ENCODE measurements around the gene UGT1A7.
"Not testable (repeated sequence)": the region's sequence is repeated elsewhere in the genome, so short reads cannot be mapped to it uniquely, and the experiment has no call there.

The UGT1A7 gene

GRCh38 chr2:233681521-233682099 lies at the start of gene UGT1A7:
UGT1A7 (plus strand) TSS chr2:233681901; CDS start chr2:233681938, 37 bp downstream.
- DNase-seq (ENCODE audit: low read depth in 2 of 2), result no peak

GRCh38 chr2:233636306-233636705 lies 45.4 kb upstream of the UGT1A7 start, which contains the start of gene UGT1A10:
UGT1A10 (plus strand) TSS chr2:233636448; CDS start chr2:233636523, 75 bp downstream.
- not testable (repeated sequence) for DNase-seq (ENCODE audit: low read depth in 2 of 2)

GRCh38 chr2:233638836-233639235 lies 42.9 kb upstream of the UGT1A7 start:
- DNase-seq (ENCODE audit: low read depth in 2 of 2), result no peak

- DNase-seq (ENCODE audit: low read depth in 2 of 2), result no peak
Observed at GRCh38 chr2:233639860-233640259, 41.8 kb upstream of the UGT1A7 start.

GRCh38 chr2:233643128-233643527 lies 38.6 kb upstream of the UGT1A7 start:
- no peak for DNase-seq (ENCODE audit: low read depth in 2 of 2)

GRCh38 chr2:233646033-233646432 lies 35.7 kb upstream of the UGT1A7 start:
- not testable (repeated sequence) for DNase-seq (ENCODE audit: low read depth in 2 of 2)

- no peak for DNase-seq (ENCODE audit: low read depth in 2 of 2)
Observed at GRCh38 chr2:233650981-233651380, 30.7 kb upstream of the UGT1A7 start.

GRCh38 chr2:233651430-233651829 lies 30.3 kb upstream of the UGT1A7 start:
- no peak for DNase-seq (ENCODE audit: low read depth in 2 of 2)

GRCh38 chr2:233654501-233654900 lies 27.2 kb upstream of the UGT1A7 start:
- no peak for DNase-seq (ENCODE audit: low read depth in 2 of 2)

GRCh38 chr2:233655043-233655442 lies 26.7 kb upstream of the UGT1A7 start:
- DNase-seq (ENCODE audit: low read depth in 2 of 2), result no peak

- not testable (repeated sequence) for DNase-seq (ENCODE audit: low read depth in 2 of 2)
Observed at GRCh38 chr2:233655943-233656342, 25.8 kb upstream of the UGT1A7 start.

GRCh38 chr2:233656443-233656842 lies 25.3 kb upstream of the UGT1A7 start:
- DNase-seq (ENCODE audit: low read depth in 2 of 2), result no peak

- DNase-seq (ENCODE audit: low read depth in 2 of 2), result no peak
Observed at GRCh38 chr2:233658610-233659009, 23.1 kb upstream of the UGT1A7 start.

GRCh38 chr2:233663911-233664310 lies 17.8 kb upstream of the UGT1A7 start:
- DNase-seq (ENCODE audit: low read depth in 2 of 2), result no peak

- DNase-seq (ENCODE audit: low read depth in 2 of 2), result no peak
Observed at GRCh38 chr2:233668605-233669260, 13.0 kb upstream of the UGT1A7 start.

GRCh38 chr2:233671290-233672161 lies 10.2 kb upstream of the UGT1A7 start, which contains the start of gene UGT1A9:
UGT1A9 (plus strand) TSS chr2:233671898; CDS start chr2:233671935, 37 bp downstream.
- DNase-seq (ENCODE audit: low read depth in 2 of 2), result no peak

GRCh38 chr2:233672886-233673285 lies 8.8 kb upstream of the UGT1A7 start:
- no peak for DNase-seq (ENCODE audit: low read depth in 2 of 2)

- DNase-seq (ENCODE audit: low read depth in 2 of 2), result no peak
Observed at GRCh38 chr2:233673896-233674295, 7.8 kb upstream of the UGT1A7 start.

GRCh38 chr2:233674314-233674713 lies 7.4 kb upstream of the UGT1A7 start:
- no peak for DNase-seq (ENCODE audit: low read depth in 2 of 2)

GRCh38 chr2:233674995-233675394 lies 6.7 kb upstream of the UGT1A7 start:
- DNase-seq (ENCODE audit: low read depth in 2 of 2), result no peak

GRCh38 chr2:233676046-233676445 lies 5.7 kb upstream of the UGT1A7 start:
- DNase-seq (ENCODE audit: low read depth in 2 of 2), result no peak

GRCh38 chr2:233679196-233679595 lies 2.5 kb upstream of the UGT1A7 start:
- no peak for DNase-seq (ENCODE audit: low read depth in 2 of 2)

All from stimulated activated CD8-positive, alpha-beta memory T cell treated with anti-CD3 and anti-CD28 coated beads, Interleukin-2, amount 100 ng/mL, for 1 hour (primary cell).